NCI-H1694 (cell line): ENCODE measurements around the gene ATOH1.

Experiments used
- DNase-seq: peaks from one replicate; lab custom pipeline; 2025; lab: John Stamatoyannopoulos, UW

ATOH1 gene

DNA sequence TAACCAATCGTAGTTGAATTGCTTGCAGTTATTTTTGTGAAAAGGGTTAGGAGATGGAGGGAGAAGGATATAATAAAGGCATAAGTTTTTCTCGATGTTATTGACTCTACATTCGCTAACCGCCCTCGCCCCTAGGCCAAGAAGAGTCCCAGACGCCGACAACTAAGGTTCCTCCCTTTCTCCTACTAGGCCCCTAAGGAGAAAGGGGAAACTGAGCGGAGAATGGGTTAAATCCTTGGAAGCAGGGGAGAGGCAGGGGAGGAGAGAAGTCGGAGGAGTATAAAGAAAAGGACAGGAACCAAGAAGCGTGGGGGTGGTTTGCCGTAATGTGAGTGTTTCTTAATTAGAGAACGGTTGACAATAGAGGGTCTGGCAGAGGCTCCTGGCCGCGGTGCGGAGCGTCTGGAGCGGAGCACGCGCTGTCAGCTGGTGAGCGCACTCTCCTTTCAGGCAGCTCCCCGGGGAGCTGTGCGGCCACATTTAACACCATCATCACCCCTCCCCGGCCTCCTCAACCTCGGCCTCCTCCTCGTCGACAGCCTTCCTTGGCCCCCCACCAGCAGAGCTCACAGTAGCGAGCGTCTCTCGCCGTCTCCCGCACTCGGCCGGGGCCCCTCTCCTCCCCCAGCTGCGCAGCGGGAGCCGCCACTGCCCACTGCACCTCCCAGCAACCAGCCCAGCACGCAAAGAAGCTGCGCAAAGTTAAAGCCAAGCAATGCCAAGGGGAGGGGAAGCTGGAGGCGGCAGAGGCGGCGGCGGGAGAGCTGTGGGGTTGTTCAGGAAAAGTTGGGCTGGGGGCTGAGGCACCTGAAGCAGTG, 5.9 kb downstream of the ATOH1 start:
- DNase-seq, result no peak

DNA sequence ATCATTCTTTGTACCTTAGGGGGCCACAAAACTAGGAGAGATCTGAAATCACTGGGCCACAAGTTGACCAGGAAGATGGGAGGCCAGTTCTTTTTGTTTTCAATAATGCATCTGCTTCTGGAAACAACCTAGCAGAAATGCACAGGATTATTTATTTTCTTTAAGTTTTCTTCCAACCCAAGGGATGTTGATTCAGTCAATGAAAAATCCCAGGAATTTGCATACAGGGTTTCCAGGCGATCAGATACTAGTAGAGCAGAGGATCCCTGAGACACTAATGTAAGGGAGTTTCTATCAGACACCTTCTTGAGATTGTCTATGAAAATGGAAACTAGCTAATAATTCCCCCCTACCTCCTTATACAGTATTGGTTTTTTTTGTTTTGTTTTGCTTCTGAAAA, 7.4 kb downstream of the ATOH1 start:
- no peak for DNase-seq

GRCh38 chr4:93839704-93840103, 11.2 kb downstream of the ATOH1 start:
- DNase-seq, result no peak

- DNase-seq, result no peak
These were observed 13.3 kb downstream of the ATOH1 start for GRCh38 chr4:93841803-93842345.

DNA sequence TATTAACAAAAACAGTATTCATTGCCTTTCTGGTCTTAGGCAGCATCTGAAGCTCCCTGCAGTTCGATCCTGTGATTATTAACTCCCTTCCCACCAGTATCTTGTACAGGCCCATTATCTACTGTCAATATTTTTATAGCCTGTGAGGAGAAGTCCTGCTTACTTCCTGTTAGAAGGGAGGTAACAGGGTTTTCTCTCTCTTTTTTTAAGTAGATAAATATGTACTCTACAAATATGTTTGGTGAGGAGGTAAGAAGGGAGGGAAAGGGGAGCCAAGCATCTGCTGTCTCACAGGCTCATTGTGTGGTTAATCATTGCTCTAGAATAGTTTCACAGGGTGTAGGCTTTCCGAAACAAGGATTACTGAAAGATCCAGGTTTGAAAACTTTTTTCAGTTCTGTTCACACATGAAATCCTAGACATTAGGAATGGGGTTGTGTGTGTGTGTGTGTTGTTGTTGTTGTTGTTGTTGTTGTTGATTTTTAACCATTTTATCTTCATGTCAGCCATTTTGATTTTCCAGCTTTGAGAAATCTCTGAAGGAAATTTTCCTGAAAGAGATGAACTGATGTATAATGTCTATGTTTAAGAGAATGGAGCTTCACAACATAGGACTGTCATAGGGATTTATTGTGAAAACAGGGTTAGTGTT, 14.2 kb downstream of the ATOH1 start:
- no peak for DNase-seq

DNA sequence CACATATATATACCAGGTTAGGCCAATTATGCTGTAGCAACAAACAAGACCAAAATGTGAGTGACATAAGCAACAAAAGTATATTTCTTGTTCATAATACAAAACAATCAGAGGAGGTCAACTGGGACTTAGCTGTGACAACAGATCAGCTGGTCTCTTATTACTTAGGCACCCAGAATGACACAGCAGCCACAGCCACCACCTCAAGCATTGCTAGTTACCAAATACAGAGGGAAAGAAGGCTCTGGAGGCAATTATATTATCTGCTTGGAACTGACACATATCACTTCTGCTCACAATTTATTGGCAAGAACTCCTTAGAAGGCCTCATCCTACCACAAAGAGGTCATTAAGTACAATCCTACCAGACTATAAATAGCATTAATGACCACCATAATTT, 15.2 kb downstream of the ATOH1 start:
- DNase-seq, result no peak

DNA sequence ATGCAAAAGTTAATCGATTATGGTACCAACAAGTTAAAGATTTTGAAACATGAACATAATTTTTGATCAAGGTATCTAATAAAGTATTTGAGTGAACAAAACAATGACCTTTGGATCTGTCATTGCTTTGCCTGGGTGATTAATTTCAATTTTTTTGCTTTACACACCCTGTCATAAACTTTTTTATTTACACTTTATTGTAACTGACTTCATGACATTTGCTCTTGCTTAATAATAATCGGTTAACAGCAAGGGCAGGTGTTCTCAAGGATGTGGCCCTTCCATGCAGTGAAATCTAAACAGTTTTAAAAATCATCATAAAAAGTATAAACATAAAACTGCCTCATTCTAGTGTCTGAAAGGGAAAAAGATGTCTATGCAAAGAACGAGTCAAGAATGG, 24.1 kb downstream of the ATOH1 start:
- DNase-seq, result no peak

DNA sequence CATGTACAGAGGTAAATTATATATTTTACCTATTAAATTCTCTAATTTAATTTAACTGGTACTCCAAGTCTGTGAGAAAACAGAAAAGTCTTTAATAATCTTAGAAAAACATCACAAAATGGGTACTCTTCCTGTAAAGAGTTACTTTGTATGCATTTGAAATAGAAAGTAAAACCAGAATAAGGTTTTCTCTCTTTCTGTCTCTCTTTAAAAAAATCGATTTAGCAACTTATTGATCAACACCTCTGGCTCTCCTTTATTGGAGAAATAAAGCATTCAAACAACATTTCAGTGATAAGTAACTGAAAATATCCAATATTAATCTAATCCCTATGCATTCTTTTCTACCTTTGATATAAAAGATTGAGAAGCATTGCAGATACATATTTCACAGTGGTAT, 27.4 kb downstream of the ATOH1 start:
- no peak for DNase-seq

DNA sequence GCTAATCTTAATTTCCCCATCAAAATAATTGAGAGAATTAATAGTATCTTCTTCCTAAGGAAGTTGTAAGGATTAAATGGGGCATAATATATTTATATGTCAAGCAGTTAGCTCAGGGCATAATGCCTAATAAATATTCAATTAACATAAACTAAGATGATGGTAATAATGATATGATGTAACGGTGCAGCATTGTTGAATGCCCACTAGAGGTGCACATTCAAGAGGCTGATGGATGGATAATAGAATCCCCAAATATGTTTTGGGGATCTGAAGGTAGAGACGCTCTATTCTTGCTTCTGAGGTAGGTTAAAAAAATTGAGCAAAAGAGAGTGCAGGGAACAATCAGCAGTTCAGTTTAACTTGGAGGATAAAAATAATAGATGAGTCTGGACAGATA, 37.1 kb downstream of the ATOH1 start:
- DNase-seq, result no peak

DNA sequence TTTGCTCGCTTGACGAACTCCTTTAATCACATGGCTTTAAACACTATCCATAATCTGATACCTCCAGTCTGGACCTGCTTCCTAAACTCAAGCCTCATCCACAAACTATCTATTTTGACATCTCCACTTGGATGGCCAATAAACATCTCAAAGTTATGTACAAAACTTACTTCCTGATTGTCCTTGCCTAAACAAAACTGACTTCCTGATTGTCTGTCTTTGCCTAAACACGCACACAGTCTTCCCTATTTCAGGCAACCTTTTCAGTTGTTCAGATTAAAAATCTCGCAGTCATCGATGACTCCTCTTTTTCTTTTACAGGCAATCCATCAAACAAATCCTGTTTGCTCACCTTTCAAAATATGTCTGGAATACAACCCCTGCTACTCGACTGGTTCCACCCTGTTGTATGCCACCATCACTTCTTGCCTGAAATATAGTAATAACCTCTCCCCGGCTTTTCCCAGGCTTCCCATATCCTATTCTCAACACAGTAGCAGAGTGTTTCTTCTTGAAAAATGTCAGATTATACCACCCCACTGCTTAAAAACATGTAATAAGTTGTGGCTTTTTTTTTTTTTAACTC, 39.0 kb downstream of the ATOH1 start:
- DNase-seq, result no peak

DNA sequence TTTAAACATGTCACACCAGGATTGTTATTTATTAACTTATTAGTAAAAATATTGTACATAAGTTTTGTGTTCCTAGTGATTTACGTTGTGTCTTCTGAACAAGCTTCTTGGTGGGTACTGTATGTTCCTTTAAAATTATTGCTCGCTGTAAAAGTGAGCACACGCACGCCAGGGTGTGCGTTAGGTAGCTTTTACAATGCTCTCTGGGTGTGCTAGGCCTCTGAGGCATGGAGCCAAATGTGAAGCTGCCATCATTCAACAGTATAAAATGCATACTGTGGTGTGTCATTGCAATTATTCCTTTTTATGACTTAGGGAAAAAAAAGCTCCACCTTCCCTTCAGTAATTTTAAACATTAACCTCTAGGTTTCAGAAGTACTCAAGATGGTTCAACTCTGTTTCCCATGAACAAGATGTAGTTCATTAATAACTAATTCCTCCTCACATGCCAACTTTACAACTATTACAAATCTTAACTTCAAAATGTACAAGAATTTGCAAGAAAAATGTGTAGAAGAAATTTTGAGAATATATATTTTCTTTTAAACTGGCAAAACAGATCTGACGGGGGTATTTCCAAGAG, 42.4 kb downstream of the ATOH1 start:
- DNase-seq, result no peak

- DNase-seq, result no peak
These were observed 48.2 kb downstream of the ATOH1 start for GRCh38 chr4:93876754-93877153.

DNA sequence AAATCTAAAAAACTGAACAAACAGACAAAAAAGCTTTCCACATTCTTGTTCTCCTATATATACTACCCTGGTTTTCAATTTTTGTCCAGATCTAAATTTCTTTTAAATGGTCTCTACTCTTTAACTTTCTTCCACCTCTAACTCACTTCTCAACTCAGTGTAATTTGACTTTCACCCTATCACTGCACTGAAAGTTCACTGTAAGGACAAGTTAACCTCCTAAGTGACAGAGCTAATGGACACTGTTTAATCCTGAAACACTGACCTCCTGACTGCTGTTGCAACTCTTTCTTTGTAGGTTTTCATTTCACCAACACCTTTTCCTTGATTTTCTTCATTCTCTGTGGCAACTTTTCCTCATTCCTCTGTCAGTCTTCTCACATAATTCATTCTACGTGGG, 50.0 kb downstream of the ATOH1 start:
- DNase-seq, result no peak

DNA sequence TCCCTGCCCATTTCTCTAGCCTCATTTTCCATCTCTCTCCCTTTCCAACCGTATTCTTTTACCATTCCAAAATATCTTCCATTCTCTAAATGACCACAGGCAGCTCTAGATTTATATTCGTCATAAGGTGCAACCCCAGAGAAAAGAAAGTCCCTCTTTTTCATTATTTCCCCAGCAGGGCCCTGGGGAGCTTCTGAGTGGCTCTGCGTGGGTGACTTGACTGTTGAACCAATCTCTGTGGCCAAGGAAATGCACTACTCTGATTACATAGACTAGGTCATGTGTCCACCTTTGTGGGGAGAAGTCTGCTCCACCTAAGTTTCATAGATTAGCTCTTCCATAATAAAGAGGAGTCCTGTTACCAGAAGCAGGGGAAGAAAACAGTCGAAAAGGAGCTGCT, 51.4 kb downstream of the ATOH1 start:
- DNase-seq, result no peak
